Measurements from ENCODE around the gene LIPA.
"Not testable (repeated sequence)": the region's sequence is repeated elsewhere in the genome, so short reads cannot be mapped to it uniquely, and the experiment has no call there.

LIPA gene

DNA sequence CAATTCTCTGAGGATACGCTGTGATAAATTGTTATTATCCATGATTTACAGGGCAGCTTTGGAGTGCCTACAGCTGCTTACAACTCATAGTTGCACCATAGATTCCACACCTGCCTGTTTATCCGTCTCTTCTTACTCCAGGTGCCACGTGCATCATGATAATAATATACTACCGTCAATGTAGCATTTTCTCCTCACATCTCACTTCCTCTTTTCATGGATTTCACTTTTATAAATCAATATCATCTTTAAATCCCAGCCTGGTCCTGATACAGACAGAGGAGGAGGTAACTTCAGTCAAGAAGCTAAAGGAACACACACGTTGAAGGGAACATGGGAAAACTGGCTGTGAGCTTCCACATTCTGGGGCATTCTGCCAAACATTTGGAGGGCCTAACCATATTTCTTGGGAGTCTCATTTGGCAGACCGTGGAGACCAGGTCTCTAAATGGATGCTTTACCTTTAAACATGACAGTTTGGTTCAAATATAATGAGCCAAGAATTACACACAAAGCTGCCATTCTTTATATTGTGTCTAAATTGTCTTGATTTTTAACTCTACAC, 46.9 kb downstream of the LIPA start:
- DNase-seq (ENCODE audit: low read depth, low spot score): no peak
- H3K4me3 ChIP-seq (ENCODE audit: low read depth, low read length): no peak overlapping the region
- TF ChIP-seq, protein P1, sequence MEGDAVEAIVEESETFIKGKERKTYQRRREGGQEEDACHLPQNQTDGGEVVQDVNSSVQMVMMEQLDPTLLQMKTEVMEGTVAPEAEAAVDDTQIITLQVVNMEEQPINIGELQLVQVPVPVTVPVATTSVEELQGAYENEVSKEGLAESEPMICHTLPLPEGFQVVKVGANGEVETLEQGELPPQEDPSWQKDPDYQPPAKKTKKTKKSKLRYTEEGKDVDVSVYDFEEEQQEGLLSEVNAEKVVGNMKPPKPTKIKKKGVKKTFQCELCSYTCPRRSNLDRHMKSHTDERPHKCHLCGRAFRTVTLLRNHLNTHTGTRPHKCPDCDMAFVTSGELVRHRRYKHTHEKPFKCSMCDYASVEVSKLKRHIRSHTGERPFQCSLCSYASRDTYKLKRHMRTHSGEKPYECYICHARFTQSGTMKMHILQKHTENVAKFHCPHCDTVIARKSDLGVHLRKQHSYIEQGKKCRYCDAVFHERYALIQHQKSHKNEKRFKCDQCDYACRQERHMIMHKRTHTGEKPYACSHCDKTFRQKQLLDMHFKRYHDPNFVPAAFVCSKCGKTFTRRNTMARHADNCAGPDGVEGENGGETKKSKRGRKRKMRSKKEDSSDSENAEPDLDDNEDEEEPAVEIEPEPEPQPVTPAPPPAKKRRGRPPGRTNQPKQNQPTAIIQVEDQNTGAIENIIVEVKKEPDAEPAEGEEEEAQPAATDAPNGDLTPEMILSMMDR (IDR thresholded peaks at IDR 0.05; ENCODE audit: insufficient read depth, low read length, missing control alignments): no peak
- POLR2A ChIA-PET: interaction anchor here (0.6 to 2.4 kb wide), 2 partner anchors 53 to 175 kb away, joined by 3 to 6 read pairs; no protein-coding TSS in a partner anchor
- CTCF ChIA-PET: interaction anchor here (1.5 to 11.3 kb wide), 6 partner anchors 10 to 271 kb away, joined by 3 to 166 read pairs (median 22); no protein-coding TSS in a partner anchor

DNA sequence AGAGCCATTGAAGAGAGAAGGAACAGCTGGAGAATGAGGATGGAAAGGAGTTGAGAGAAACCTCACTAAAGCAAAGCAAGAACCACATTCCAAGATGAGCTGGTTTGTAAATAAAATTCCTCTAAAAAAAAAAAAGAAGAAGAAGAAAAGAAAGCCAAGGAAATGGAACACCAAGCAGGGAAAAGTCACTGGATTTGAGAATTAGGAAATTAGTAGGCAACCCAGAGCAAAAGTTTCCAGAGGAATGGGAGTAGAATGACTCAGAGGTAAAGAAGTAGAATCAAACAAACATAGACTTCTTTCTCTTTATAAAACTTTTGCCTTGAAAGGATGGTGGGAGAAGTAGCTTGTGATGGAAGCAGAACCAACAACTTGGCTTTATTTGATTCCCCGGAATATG, 48.3 kb downstream of the LIPA start:
- H3K4me3 ChIP-seq (ENCODE audit: low read depth, low read length): no peak overlapping the region
- TF ChIP-seq, protein P1 (IDR thresholded peaks at IDR 0.05; ENCODE audit: insufficient read depth, low read length, missing control alignments): no peak
- ChIA-PET POLR2A (interaction anchor here (2.4 kb wide), 1 partner anchor 174 kb away, joined by 6 read pairs; no protein-coding TSS in a partner anchor), CTCF (interaction anchor here (1.5 to 11.3 kb wide), 4 partner anchors 12 to 268 kb away, joined by 3 to 166 read pairs (median 10); no protein-coding TSS in a partner anchor)
- DNase-seq (ENCODE audit: low read depth, low spot score): no peak

DNA sequence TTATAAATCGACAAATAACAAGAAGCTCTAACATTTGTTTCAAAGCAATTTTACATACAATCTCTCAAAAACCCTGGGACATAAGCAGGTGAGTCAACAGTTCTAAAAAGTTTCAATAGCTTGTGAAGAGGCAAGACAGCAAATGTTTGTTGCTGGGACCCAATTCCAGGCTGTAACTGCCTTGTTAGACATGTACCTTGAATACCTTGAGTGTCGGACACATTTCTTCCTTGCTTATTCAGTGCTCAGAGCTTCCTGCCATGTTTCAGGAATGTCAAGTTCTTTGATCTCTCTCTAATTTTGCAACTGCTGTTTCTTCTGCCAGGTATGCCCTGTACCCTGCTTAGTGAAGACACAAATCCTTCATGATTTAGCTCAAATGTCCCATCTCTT, 49.5 kb downstream of the LIPA start:
- POLR2A ChIA-PET: no interaction called here
- DNase-seq (ENCODE audit: low read depth, low spot score): no peak
- no peak overlapping the region for H3K4me3 ChIP-seq (ENCODE audit: low read depth, low read length)
- TF ChIP-seq, protein P1 (IDR thresholded peaks at IDR 0.05; ENCODE audit: insufficient read depth, low read length, missing control alignments): no peak
- CTCF ChIA-PET: interaction anchor here (1.3 to 11.3 kb wide), 2 partner anchors 12 to 171 kb away, joined by 5 to 166 read pairs; no protein-coding TSS in a partner anchor

- H3K4me3 ChIP-seq (ENCODE audit: low read depth, low read length): no peak overlapping the region
- ChIA-PET POLR2A (no interaction called here), CTCF (interaction anchor here (1.3 to 11.3 kb wide), 2 partner anchors 12 to 171 kb away, joined by 5 to 166 read pairs; no protein-coding TSS in a partner anchor)
- TF ChIP-seq, protein P1 (IDR thresholded peaks at IDR 0.05; ENCODE audit: insufficient read depth, low read length, missing control alignments): no peak
- no peak for DNase-seq (ENCODE audit: low read depth, low spot score)
Observed at GRCh38 chr10:89201345-89202032, 50.1 kb downstream of the LIPA start.

GRCh38 chr10:89197473-89197872, 54.1 kb downstream of the LIPA start:
- TF ChIP-seq, protein P1 (IDR thresholded peaks at IDR 0.05; ENCODE audit: insufficient read depth, low read length, missing control alignments): no peak
- no peak overlapping the region for H3K4me3 ChIP-seq (ENCODE audit: low read depth, low read length)
- no peak for DNase-seq (ENCODE audit: low read depth, low spot score)
- ChIA-PET CTCF (interaction anchor here (0.7 to 1.6 kb wide), 5 partner anchors 9 to 265 kb away, joined by 3 to 6 read pairs (median 4); no protein-coding TSS in a partner anchor), POLR2A (no interaction called here)

DNA sequence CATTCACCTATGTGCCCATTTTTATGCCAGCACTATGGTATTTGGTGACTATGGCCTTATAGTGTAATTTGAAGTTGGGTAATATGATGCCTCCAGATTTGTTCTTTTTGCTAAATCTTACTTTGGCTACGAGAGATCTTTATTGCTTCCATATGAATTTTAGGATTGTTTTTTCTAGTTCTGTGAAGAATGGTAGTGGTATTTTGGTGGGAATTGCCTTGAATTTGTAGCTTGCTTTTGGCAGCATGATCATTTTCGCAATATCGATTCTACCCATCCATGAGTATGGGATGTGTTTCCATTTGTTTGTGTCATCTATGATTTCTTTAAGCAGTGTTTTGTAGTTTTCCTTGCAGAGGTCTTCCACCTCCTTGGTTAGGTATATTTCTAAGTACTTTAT, 60.3 kb downstream of the LIPA start:
- DNase-seq (ENCODE audit: low read depth, low spot score); POLR2A ChIA-PET; H3K4me3 ChIP-seq (ENCODE audit: low read depth, low read length): not testable (repeated sequence)
- CTCF ChIA-PET: interaction anchor here (0.7 to 1.2 kb wide), 3 partner anchors 8 to 162 kb away, joined by 3 to 4 read pairs (median 3); no protein-coding TSS in a partner anchor
